BJ (cell line): ENCODE measurements around the gene HK3. TPM values are rescaled to one million over a fixed set of nuclear protein-coding genes. Genes with fewer than 3 reads are reported as not detected.

Experiments used
- CTCF ChIA-PET: fragments of 350-600 bp; formaldehyde crosslinking; extraction: SDS; loops from one replicate; lab custom pipeline; 2021; ENCODE audit warnings: antibody characterized with exemption, inconsistent platforms; lab: Yijun Ruan, JAX
- POLR2A ChIA-PET: fragments of 300-600 bp; sonication (Branson Sonifier 250); formaldehyde crosslinking; extraction: SDS; loops from one replicate; lab custom pipeline; 2021; ENCODE audit warnings: antibody characterized with exemption; lab: Charles Lee
- DNase-seq: peaks from one replicate; pipeline ENCODE4 v3.0.0-alpha.2; 2011; ENCODE audit warnings: low read depth
- H3K27me3 ChIP-seq: 2 replicates; pipeline ENCODE4 v1.6.0; 2011; ENCODE audit warnings: low read length; ENCODE audit not compliant: control insufficient read depth, insufficient read depth
- H3K36me3 ChIP-seq: 2 replicates; pipeline ENCODE4 v1.5.1; 2011; ENCODE audit warnings: low read length; ENCODE audit not compliant: control insufficient read depth, insufficient read depth
- H3K4me3 ChIP-seq: 2 replicates; pipeline ENCODE4 v1.5.1; 2011; ENCODE audit warnings: low read depth, mild to moderate bottlenecking, control low read depth, low read length
- polyA plus RNA-seq: library from polyadenylated mRNA; depleted of rRNA; stranded (reverse); fragments of >200 nt; gene quantifications from 2 replicates; pipeline ENCODE4 v1.2.3, GENCODE V29; 2011; rRNA removed
- TF ChIP-seq, protein P1 (sequence below): IDR thresholded peaks from 2 replicates; pipeline ENCODE4 v1.5.1; 2011; ENCODE audit warnings: low read depth, mild to moderate bottlenecking, control low read depth, inconsistent platforms, low read length, moderate library complexity; ENCODE audit not compliant: insufficient read depth

HK3 gene
- polyA plus RNA-seq, 1 experiment = not detected

DNA sequence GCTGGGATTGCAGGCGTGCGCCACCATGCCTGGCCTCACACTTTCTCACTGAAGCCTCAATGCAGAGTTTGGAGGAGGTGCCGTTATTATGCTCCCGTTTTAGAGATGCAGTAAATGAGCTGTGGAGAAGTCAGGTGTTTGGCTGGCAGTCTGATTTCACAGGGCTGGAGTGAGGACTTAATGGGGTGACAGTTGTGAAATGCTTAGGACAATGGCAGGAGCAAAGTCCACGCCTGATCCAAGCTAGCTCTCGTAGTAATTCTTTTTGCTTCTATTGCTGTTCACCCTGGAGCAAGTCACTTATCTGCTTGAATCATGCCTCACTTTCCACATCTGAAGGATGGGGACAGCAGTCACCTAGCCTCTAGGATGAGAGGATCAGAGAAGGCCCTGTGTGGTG, 67.0 kb downstream of the HK3 start:
- TF ChIP-seq, protein P1, sequence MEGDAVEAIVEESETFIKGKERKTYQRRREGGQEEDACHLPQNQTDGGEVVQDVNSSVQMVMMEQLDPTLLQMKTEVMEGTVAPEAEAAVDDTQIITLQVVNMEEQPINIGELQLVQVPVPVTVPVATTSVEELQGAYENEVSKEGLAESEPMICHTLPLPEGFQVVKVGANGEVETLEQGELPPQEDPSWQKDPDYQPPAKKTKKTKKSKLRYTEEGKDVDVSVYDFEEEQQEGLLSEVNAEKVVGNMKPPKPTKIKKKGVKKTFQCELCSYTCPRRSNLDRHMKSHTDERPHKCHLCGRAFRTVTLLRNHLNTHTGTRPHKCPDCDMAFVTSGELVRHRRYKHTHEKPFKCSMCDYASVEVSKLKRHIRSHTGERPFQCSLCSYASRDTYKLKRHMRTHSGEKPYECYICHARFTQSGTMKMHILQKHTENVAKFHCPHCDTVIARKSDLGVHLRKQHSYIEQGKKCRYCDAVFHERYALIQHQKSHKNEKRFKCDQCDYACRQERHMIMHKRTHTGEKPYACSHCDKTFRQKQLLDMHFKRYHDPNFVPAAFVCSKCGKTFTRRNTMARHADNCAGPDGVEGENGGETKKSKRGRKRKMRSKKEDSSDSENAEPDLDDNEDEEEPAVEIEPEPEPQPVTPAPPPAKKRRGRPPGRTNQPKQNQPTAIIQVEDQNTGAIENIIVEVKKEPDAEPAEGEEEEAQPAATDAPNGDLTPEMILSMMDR = no peak
- DNase-seq = no peak
- POLR2A ChIA-PET = no interaction called here
- H3K27me3 ChIP-seq = peaks cover 6% of the 10 kb centered on the region; the same call in 1 of the 2 replicates
- CTCF ChIA-PET = interaction anchor here (0.6 kb wide), 1 partner anchor 373 kb away, joined by 3 read pairs; no protein-coding TSS in a partner anchor
- H3K36me3 ChIP-seq = no peaks in the 10 kb centered on the region
- no peak overlapping the region for H3K4me3 ChIP-seq

DNA sequence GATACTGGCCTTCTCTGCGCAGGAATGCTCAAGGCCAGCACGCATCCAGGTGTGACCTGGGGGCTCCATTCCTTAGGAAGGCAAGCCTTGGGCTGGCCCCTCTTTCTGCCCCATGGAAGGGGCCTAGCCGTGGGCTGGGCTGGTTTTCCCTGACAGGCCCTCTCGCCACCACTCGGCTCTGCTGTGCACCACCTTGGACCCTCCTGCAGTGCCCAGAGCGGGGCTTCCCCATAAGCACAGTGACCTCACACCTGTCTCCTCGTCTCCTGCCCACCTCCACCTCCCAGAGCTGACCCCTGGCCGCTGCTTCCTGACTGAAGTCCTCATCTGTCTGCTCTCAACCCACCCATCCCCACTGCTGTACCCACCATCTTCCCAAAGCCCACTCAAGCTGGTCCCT, 67.7 kb downstream of the HK3 start:
- no peak overlapping the region for H3K4me3 ChIP-seq
- ChIA-PET POLR2A (no interaction called here), CTCF (no interaction called here)
- DNase-seq = no peak
- H3K27me3 ChIP-seq = peaks cover 6% of the 10 kb centered on the region; the same call in 1 of the 2 replicates
- TF ChIP-seq, protein P1 = no peak
- H3K36me3 ChIP-seq = no peaks in the 10 kb centered on the region

DNA sequence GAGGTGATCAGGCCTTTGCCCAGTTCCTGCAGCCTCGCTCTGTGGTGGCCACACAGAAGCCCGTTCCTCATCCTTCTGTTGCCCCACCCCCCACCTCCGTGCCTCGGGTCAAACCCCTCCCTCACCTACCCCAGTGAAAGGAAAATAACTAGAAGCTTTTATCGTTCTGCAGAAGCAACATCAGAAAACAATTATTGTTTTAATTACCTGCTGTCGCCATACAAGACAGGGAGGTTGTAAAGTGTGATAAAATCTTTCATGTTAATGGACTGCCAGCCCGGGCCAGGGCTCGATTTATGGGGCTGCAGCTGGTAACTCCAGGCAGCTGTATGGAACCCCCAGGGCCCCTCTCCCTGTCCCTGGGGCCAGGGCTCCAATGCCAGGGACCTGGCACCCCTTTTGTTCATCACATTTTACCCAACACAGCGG, 68.1 kb downstream of the HK3 start:
- TF ChIP-seq, protein P1 = no peak
- DNase-seq = no peak
- POLR2A ChIA-PET = no interaction called here
- Histone ChIP-seq H3K4me3 (no peak overlapping the region), H3K36me3 (no peaks in the 10 kb centered on the region), H3K27me3 (peaks cover 6% of the 10 kb centered on the region; the same call in 1 of the 2 replicates)
- CTCF ChIA-PET = no interaction called here

Other genes starting within 250 kb of the HK3 start
- not detected in 2 replicates for gene UNC5A, start 88.8 kb downstream of the HK3 start, polyA plus RNA-seq
- gene UIMC1, start 107.4 kb upstream of the HK3 start, polyA plus RNA-seq = 14.1 and 20.1 TPM in 2 replicates
- gene ZNF346, start 123.3 kb upstream of the HK3 start, polyA plus RNA-seq = 14.4 and 16.8 TPM in 2 replicates
- gene FGFR4, start 187.6 kb upstream of the HK3 start, polyA plus RNA-seq = 0.10 and 0.12 TPM in 2 replicates
- gene NSD1, start 234.4 kb upstream of the HK3 start, polyA plus RNA-seq = 15.8 and 21.4 TPM in 2 replicates